Activated CD8-positive, alpha-beta T cell treated with anti-CD3 and anti-CD28 coated beads for 36 hours (primary cell): ENCODE results near the gene FOLR2. TPM values are rescaled to one million over a fixed set of nuclear protein-coding genes. Genes with fewer than 3 reads are reported as not detected.
"Not testable (repeated sequence)": the region's sequence is repeated elsewhere in the genome, so short reads cannot be mapped to it uniquely, and the experiment has no call there.

Experiments used
- ATAC-seq: fragments of 200-7000 bp; cut with Tn5 transposase; one replicate; pipeline ENCODE4 v1.10.0; 2021; ENCODE audit warnings: mild to moderate bottlenecking, moderate library complexity
- CTCF ChIA-PET: fragments of 350-600 bp; sonication (Branson Sonifier 250); formaldehyde crosslinking; loops from one replicate; lab custom pipeline; 2021; ENCODE audit warnings: antibody characterized with exemption; lab: Charles Lee
- POLR2A ChIA-PET: fragments of 350-600 bp; sonication (Branson Sonifier 250); formaldehyde crosslinking; loops from one replicate; lab custom pipeline; 2021; ENCODE audit warnings: antibody characterized with exemption; lab: Charles Lee
- DNase-seq: peaks from one replicate; pipeline ENCODE4 v3.0.0-alpha.2; 2020
- H3K27ac Mint-ChIP-seq: one replicate; pipeline ENCODE4 v1.8.0; 2021; ENCODE audit warnings: mild to moderate bottlenecking, mixed read lengths
- H3K27me3 Mint-ChIP-seq: one replicate; pipeline ENCODE4 v1.8.0; 2021; ENCODE audit warnings: mixed read lengths
- H3K36me3 Mint-ChIP-seq: one replicate; pipeline ENCODE4 v1.8.0; 2021; ENCODE audit warnings: low read depth, mixed read lengths
- H3K4me1 Mint-ChIP-seq: one replicate; pipeline ENCODE4 v1.8.0; 2021; ENCODE audit warnings: low read depth, mixed read lengths
- H3K4me3 Mint-ChIP-seq: one replicate; pipeline ENCODE4 v1.8.0; 2021; ENCODE audit warnings: mild to moderate bottlenecking, moderate library complexity, mixed read lengths
- H3K9me3 Mint-ChIP-seq: one replicate; pipeline ENCODE4 v1.8.0; 2021; ENCODE audit warnings: mixed read lengths
- CTCF ChIP-seq: fragments of 200-600 bp; IDR thresholded peaks from one replicate; pipeline ENCODE4 v1.8.0; 2022; ENCODE audit warnings: antibody characterized with exemption, mild to moderate bottlenecking
- intact Hi-C: fragments of 100-400 bp; cut with micrococcal nuclease; formaldehyde crosslinking; loops from one replicate; pipeline ENCODE4 v1.10.0; 2022
- total RNA-seq, 2 experiments: library from RNA; stranded (reverse); gene quantifications; one replicate each; pipeline ENCODE4 v1.2.3, GENCODE V29; 2021

FOLR2 gene
- total RNA-seq, 2 experiments from 2014 or later: not detected

GRCh38 chr11:72177656-72178055 is 38.9 kb upstream of the FOLR2 start:
- POLR2A ChIA-PET: no interaction called here
- CTCF ChIA-PET: interaction anchor here (0.8 kb wide), 1 partner anchor 11 kb away, joined by 3 read pairs; no protein-coding TSS in a partner anchor
- intact Hi-C loops: no loop called here
- H3K4me3 Mint-ChIP-seq: no peak overlapping the region
- H3K27me3 Mint-ChIP-seq: peaks cover 4% of the 10 kb centered on the region
- H3K36me3 Mint-ChIP-seq: no peaks in the 10 kb centered on the region
- DNase-seq: no peak
- no peak for ATAC-seq
- TF ChIP-seq CTCF: no peak
- peaks cover 3% of the 10 kb centered on the region for H3K4me1 Mint-ChIP-seq
- no peak overlapping the region for H3K27ac Mint-ChIP-seq
- no peaks in the 10 kb centered on the region for H3K9me3 Mint-ChIP-seq

GRCh38 chr11:72179049-72179803 is 37.4 kb upstream of the FOLR2 start:
- H3K27me3 Mint-ChIP-seq: peaks cover 5% of the 10 kb centered on the region
- no peaks in the 10 kb centered on the region for H3K36me3 Mint-ChIP-seq
- DNase-seq: no peak
- H3K9me3 Mint-ChIP-seq: no peaks in the 10 kb centered on the region
- intact Hi-C loops: no loop called here
- ATAC-seq: no peak
- TF ChIP-seq CTCF: no peak
- CTCF ChIA-PET: interaction anchor here (1.2 to 1.8 kb wide), 2 partner anchors 59 to 154 kb away, joined by 3 to 6 read pairs; no protein-coding TSS in a partner anchor
- H3K4me1 Mint-ChIP-seq: peaks cover 5% of the 10 kb centered on the region
- POLR2A ChIA-PET: no interaction called here
- H3K27ac Mint-ChIP-seq: no peak overlapping the region
- H3K4me3 Mint-ChIP-seq: no peak overlapping the region

- no peaks in the 10 kb centered on the region for H3K9me3 Mint-ChIP-seq
- peaks cover 5% of the 10 kb centered on the region for H3K27me3 Mint-ChIP-seq
- no peak for TF ChIP-seq CTCF
- H3K36me3 Mint-ChIP-seq: no peaks in the 10 kb centered on the region
- ChIA-PET CTCF (interaction anchor here (1.2 to 2.1 kb wide), 3 partner anchors 36 to 155 kb away, joined by 3 to 6 read pairs (median 6); no protein-coding TSS in a partner anchor), POLR2A (no interaction called here)
- H3K4me1 Mint-ChIP-seq: peaks cover 5% of the 10 kb centered on the region
- H3K27ac Mint-ChIP-seq: no peak overlapping the region
- intact Hi-C loops: no loop called here
- no peak for DNase-seq
- ATAC-seq: no peak
- no peak overlapping the region for H3K4me3 Mint-ChIP-seq
These were observed 36.7 kb upstream of the FOLR2 start for GRCh38 chr11:72179804-72180396.

DNA sequence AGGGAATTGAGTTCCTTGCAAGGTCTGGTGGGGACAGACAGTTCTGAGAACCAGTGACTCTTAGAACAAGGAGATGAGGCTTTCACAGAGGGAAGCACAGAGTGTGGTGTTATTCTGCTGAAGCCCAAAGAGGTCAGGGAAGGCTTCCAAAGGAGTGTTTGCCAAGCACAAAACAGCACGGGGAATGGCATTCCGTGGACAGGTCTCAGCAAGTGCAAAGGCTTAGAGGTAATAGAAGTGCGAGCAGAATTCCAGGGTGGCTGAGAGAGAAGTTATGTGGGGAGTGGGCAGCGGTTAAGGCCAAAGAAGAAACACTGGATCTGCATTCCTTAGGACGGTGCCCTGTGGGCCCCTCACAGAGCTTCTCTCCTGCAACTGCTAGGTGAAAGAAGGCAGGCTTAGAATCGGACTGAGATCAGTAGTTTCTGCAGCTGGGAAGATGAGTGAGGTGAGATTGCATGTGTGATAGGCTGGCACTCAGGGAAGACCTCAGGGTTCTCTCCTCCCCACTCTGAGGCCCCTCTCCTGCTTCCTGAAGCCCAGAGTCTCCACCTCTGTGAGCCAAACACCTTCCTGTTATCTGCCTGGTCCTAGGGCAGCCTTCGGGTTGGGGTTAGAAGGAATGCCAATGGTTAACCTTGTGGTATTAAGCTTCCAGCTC is 35.6 kb upstream of the FOLR2 start:
- ATAC-seq, H3K27ac Mint-ChIP-seq, POLR2A ChIA-PET, DNase-seq, intact Hi-C loops, H3K36me3 Mint-ChIP-seq, H3K9me3 Mint-ChIP-seq, H3K27me3 Mint-ChIP-seq, H3K4me1 Mint-ChIP-seq, H3K4me3 Mint-ChIP-seq: not testable (repeated sequence)
- CTCF ChIA-PET: interaction anchor here (1.8 to 2.1 kb wide), 2 partner anchors 37 to 156 kb away, joined by 6 read pairs; no protein-coding TSS in a partner anchor

GRCh38 chr11:72181553-72181958 is 35.0 kb upstream of the FOLR2 start:
- POLR2A ChIA-PET, intact Hi-C loops, H3K4me1 Mint-ChIP-seq, H3K36me3 Mint-ChIP-seq, H3K27ac Mint-ChIP-seq, ATAC-seq, H3K27me3 Mint-ChIP-seq, H3K4me3 Mint-ChIP-seq, DNase-seq, H3K9me3 Mint-ChIP-seq: not testable (repeated sequence)
- CTCF ChIA-PET: interaction anchor here (2.1 to 3.5 kb wide), 2 partner anchors 14 to 38 kb away, joined by 6 to 22 read pairs; no protein-coding TSS in a partner anchor
